HL-60 (cell line): ENCODE data around the gene PAQR9.

ENCODE experiments used
- DNase-seq, 2 experiments: peaks; one replicate each; pipeline ENCODE4 v3.0.0-alpha.2; 2010 to 2020; ENCODE audit warnings: low read depth in 1 of 2, low spot score in 1 of 2
- H3K27ac ChIP-seq: fragments of 250-450 bp; sonication (Bioruptor Pico); replicated peaks from 2 replicates; pipeline ENCODE4 v1.5.1; 2020; ENCODE audit warnings: mild to moderate bottlenecking, moderate library complexity
- H3K27me3 ChIP-seq: fragments of 250-450 bp; sonication (Bioruptor Pico); 2 replicates; pipeline ENCODE4 v1.5.1; 2021; ENCODE audit warnings: mild to moderate bottlenecking, moderate library complexity; ENCODE audit not compliant: insufficient read depth, poor library complexity, severe bottlenecking
- H3K4me3 ChIP-seq: replicated peaks from 2 replicates; pipeline ENCODE4 v1.5.1; 2011; ENCODE audit warnings: mild to moderate bottlenecking, control low read depth, low read length; ENCODE audit not compliant: insufficient read depth
- GABPA ChIP-seq: IDR thresholded peaks from 2 replicates; pipeline ENCODE4 v1.6.1; 2012; ENCODE audit warnings: low read depth
- POLR2AphosphoS5 ChIP-seq: IDR thresholded peaks from 2 replicates; pipeline ENCODE4 v1.6.1; 2012; ENCODE audit warnings: low read depth
- SPI1 ChIP-seq: IDR thresholded peaks from 2 replicates; pipeline ENCODE4 v1.6.1; 2012; ENCODE audit warnings: low read depth, mild to moderate bottlenecking, borderline replicate concordance
- TF ChIP-seq, protein P1 (sequence below): IDR thresholded peaks from 2 replicates; pipeline ENCODE4 v1.6.1; 2012; ENCODE audit warnings: low read depth; ENCODE audit not compliant: insufficient replicate concordance
- TF ChIP-seq, protein P2 (sequence below): IDR thresholded peaks from one replicate; pipeline ENCODE4 v1.5.1; 2011; ENCODE audit warnings: low read length, control low read depth, inconsistent platforms; ENCODE audit not compliant: insufficient read depth

The PAQR9 gene

DNA sequence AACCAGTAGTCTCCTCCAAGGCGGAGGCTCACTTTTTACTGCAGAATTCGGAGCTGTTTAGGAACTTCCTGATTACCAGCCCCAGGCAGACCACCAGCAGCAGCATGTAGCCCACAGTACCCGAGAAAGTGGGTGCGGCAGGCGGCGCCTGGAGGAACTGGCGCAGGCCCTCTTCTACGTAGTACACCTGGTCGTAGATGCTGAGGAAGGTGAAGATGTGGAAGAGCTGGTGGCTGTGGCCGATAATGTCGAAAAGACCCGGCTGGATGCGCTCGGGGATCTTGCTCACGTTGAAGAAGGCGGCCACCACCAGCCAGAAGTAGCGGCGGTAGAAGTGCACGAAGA lies 1.3 kb downstream of the PAQR9 start:
- H3K27ac ChIP-seq: no peak overlapping the region
- TF ChIP-seq POLR2AphosphoS5 (no peak), GABPA (no peak), SPI1 (no peak)
- TF ChIP-seq, protein P1, sequence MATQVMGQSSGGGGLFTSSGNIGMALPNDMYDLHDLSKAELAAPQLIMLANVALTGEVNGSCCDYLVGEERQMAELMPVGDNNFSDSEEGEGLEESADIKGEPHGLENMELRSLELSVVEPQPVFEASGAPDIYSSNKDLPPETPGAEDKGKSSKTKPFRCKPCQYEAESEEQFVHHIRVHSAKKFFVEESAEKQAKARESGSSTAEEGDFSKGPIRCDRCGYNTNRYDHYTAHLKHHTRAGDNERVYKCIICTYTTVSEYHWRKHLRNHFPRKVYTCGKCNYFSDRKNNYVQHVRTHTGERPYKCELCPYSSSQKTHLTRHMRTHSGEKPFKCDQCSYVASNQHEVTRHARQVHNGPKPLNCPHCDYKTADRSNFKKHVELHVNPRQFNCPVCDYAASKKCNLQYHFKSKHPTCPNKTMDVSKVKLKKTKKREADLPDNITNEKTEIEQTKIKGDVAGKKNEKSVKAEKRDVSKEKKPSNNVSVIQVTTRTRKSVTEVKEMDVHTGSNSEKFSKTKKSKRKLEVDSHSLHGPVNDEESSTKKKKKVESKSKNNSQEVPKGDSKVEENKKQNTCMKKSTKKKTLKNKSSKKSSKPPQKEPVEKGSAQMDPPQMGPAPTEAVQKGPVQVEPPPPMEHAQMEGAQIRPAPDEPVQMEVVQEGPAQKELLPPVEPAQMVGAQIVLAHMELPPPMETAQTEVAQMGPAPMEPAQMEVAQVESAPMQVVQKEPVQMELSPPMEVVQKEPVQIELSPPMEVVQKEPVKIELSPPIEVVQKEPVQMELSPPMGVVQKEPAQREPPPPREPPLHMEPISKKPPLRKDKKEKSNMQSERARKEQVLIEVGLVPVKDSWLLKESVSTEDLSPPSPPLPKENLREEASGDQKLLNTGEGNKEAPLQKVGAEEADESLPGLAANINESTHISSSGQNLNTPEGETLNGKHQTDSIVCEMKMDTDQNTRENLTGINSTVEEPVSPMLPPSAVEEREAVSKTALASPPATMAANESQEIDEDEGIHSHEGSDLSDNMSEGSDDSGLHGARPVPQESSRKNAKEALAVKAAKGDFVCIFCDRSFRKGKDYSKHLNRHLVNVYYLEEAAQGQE: no peak
- TF ChIP-seq, protein P2, sequence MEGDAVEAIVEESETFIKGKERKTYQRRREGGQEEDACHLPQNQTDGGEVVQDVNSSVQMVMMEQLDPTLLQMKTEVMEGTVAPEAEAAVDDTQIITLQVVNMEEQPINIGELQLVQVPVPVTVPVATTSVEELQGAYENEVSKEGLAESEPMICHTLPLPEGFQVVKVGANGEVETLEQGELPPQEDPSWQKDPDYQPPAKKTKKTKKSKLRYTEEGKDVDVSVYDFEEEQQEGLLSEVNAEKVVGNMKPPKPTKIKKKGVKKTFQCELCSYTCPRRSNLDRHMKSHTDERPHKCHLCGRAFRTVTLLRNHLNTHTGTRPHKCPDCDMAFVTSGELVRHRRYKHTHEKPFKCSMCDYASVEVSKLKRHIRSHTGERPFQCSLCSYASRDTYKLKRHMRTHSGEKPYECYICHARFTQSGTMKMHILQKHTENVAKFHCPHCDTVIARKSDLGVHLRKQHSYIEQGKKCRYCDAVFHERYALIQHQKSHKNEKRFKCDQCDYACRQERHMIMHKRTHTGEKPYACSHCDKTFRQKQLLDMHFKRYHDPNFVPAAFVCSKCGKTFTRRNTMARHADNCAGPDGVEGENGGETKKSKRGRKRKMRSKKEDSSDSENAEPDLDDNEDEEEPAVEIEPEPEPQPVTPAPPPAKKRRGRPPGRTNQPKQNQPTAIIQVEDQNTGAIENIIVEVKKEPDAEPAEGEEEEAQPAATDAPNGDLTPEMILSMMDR: no peak
- H3K27me3 ChIP-seq: peaks cover 64% of the 10 kb centered on the region
- no peak overlapping the region for H3K4me3 ChIP-seq
- DNase-seq: no peak

DNA sequence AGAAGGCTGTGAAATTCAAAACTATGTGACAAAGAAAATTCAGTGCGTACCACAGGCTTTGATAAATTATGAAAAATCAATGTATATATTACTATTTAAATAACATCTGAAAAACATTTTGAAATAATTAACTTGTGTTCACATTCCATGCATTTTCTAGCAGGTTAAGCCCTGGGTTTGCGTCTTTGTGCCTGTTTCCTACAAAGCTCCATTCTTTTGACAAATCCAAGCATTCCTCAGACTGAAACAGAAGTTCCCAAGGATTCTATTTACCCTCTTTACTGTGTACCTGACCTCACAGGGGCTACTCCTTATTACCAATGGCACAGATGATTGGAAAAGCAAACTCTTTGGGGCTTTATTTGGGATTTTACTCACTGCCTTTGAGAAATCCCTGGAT lies 1.9 kb downstream of the PAQR9 start:
- no peak for TF ChIP-seq POLR2AphosphoS5
- no peak for TF ChIP-seq SPI1
- TF ChIP-seq, protein P1: no peak
- TF ChIP-seq, protein P2: no peak
- TF ChIP-seq GABPA: no peak
- DNase-seq: no peak
- H3K27me3 ChIP-seq: peaks cover 64% of the 10 kb centered on the region
- no peak overlapping the region for H3K27ac ChIP-seq
- H3K4me3 ChIP-seq: no peak overlapping the region

DNA sequence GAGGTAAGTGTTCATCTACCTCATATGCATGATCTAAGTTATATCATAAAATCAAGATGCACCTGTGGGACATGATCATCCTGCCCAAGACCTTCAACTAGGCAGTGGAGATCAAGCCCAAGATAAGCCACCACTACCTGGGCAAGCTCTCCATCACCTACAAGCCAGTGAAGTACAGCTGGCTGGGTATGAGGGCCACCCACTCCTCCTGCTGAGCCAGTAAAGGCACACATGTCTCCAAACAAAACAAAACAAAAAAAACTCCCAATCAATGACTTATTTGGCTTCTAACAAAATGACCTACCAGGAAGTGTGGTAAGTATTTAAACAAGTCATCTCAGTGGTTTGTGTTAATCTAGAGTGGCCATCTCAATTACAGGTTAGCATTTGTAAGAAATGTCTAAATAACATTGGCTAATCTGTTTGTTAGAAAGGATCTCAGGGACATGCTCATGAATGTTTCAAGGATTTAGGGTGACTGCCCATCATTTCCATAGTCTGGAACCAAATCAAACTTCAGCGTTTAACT lies 3.1 kb downstream of the PAQR9 start:
- DNase-seq: no peak
- TF ChIP-seq, protein P1: no peak
- TF ChIP-seq POLR2AphosphoS5 (no peak), GABPA (no peak), SPI1 (no peak)
- TF ChIP-seq, protein P2: no peak
- Histone ChIP-seq H3K27me3 (peaks cover 63% of the 10 kb centered on the region), H3K27ac (no peak overlapping the region), H3K4me3 (no peak overlapping the region)
